ENCODE measurements around the gene PCMTD2.
"Not testable (repeated sequence)": the region's sequence is repeated elsewhere in the genome, so short reads cannot be mapped to it uniquely, and the experiment has no call there.

Gene PCMTD2

GRCh38 chr20:64316415-64317083 is 61.0 kb downstream of the PCMTD2 start:
- H3K27ac ChIP-seq; H3K9ac ChIP-seq (ENCODE audit: insufficient read length); H3K4me3 ChIP-seq; DNase-seq (ENCODE audit: low read depth, low spot score); H3K36me3 ChIP-seq (ENCODE audit: insufficient read depth, low read length); H3K9me3 ChIP-seq (ENCODE audit: low read depth, low read length): not testable (repeated sequence)

GRCh38 chr20:64317331-64317730 is 61.8 kb downstream of the PCMTD2 start:
- DNase-seq (ENCODE audit: low read depth, low spot score); H3K4me3 ChIP-seq; H3K9ac ChIP-seq (ENCODE audit: insufficient read length): not testable (repeated sequence)

DNA sequence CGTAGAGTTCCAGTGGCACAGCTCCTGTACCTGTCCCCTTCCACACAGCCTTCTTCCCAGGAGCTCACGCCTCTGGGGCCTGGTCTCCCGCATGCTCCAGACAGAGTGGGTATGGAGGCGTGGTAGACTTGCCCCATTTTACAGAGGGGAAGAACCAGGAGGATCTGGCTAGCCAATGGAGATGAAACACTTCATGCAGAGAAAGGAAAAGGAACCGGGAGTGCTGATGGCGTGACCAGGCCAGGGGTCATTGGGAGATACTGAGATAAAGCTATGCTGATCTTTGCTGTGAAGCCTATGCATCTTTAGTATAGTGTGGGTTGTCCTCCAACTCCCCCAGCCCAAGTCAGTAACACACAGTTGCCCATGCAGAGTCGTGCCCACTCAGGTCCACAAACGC is 62.5 kb downstream of the PCMTD2 start:
- H3K27ac ChIP-seq; H3K9me3 ChIP-seq (ENCODE audit: low read depth, low read length); H3K9ac ChIP-seq (ENCODE audit: insufficient read length); H3K4me3 ChIP-seq; H3K36me3 ChIP-seq (ENCODE audit: insufficient read depth, low read length); DNase-seq (ENCODE audit: low read depth, low spot score): not testable (repeated sequence)

More at GRCh38 chr20:64317331-64317730, 61.8 kb downstream of the PCMTD2 start:
- not testable (repeated sequence) for H3K9me3 ChIP-seq (ENCODE audit: low read depth, low read length); H3K36me3 ChIP-seq (ENCODE audit: insufficient read depth, low read length); H3K27ac ChIP-seq

DNA sequence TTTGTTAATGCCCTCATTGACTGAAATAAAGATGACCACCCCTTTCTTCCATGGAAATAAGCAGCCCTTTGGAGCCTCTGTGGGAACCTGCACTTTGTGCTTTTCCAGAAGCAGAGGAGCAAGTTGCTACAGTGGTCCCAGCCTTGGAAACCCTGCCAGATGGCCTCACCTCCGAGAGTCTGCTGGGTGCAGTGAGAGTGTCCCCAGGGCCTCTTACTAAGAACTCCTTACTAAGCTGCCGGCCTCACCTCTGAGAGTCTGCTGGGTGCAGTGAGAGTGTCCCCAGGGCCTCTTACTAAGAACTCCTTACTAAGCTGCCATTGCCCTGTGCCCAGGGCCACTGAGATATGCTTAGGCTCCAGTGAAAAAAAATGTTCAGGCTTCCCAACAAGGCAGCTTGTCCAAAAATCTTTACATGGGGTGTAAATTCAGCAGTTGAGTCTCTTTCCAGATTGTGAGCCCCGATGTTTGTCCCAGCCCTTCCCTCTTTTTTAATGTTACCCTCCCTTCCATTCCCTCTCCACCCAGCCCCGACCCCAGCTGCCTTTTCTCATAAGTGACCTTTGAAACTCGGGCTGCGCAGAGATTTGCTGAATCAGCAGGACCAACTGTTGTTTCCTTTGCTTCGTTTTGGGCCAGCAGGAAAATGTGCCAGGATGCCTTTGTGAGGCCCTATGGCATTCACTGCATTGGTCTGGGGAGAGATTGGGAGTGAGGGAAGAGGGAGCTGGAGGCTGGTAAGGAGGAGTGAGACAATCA is 66.7 kb downstream of the PCMTD2 start:
- H3K9me3 ChIP-seq (ENCODE audit: low read depth, low read length); H3K4me3 ChIP-seq; H3K9ac ChIP-seq (ENCODE audit: insufficient read length); H3K36me3 ChIP-seq (ENCODE audit: insufficient read depth, low read length); H3K27ac ChIP-seq; DNase-seq (ENCODE audit: low read depth, low spot score): not testable (repeated sequence)

Measured in SK-N-MC (cell line).